GM18870 (cell line): Measurements from ENCODE around the gene GUK1.
"Not testable (repeated sequence)": the region's sequence is repeated elsewhere in the genome, so short reads cannot be mapped to it uniquely, and the experiment has no call there.

Experiments
- ATAC-seq: cut with Tn5 transposase; IDR thresholded peaks from one replicate; pipeline ENCODE4 v1.9.1; 2021; ENCODE audit warnings: moderate library complexity; ENCODE audit not compliant: unreplicated experiment

Gene GUK1

DNA sequence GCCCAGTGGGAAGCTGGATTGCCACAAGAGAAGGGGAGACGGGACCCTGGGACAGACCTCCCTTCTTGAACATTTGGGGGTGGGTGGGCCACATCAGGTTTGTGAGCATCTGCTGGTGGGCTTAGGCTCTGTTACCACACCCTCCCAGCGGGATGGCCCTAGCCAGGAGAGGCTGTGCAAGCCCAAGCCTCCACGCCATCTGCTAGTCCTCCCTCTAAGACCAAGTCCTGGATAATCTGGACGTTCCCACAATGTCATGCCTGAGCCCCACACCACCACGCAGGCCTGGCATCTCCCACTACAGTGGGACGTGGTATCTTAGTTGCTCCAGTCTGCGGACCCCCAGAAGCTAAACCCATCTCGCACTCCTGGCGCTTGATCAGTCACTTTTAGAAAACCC, 21.8 kb downstream of the GUK1 start:
- no peak for ATAC-seq

DNA sequence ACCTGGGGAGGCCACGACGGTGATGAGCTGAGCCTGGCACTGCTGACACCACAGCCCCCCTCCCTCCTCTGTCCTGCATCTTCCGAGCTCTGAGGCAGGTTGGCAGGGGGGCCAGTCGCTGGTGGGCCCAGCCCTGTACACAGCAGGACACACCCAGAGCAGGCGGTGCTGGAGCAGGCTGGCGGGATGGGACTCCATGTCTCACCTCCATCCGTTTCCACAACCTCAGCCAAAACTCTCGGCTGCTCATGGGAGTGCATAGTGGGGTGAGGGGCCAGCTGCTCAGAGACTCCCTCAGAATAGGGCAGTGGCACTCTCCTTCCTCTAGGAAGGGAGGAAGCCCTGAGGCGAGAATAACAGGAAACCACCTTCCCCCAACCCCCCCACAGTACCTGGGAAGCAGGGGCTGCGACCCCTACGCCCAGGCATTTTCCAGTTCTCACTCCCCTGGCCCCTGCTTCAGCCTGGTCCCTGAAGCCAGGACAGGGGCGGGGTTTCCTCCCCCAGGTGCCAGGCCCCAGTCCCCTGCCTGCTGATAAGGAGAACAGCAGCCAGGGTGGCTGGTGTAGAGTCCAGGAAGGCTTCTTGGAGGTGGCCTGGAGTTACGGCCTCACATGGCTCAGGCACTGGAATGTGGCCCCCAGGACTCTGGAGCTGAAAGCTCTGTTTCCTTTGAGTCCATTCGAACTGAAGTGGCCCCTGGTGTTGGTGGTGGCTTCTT, 22.4 kb downstream of the GUK1 start:
- no peak for ATAC-seq

DNA sequence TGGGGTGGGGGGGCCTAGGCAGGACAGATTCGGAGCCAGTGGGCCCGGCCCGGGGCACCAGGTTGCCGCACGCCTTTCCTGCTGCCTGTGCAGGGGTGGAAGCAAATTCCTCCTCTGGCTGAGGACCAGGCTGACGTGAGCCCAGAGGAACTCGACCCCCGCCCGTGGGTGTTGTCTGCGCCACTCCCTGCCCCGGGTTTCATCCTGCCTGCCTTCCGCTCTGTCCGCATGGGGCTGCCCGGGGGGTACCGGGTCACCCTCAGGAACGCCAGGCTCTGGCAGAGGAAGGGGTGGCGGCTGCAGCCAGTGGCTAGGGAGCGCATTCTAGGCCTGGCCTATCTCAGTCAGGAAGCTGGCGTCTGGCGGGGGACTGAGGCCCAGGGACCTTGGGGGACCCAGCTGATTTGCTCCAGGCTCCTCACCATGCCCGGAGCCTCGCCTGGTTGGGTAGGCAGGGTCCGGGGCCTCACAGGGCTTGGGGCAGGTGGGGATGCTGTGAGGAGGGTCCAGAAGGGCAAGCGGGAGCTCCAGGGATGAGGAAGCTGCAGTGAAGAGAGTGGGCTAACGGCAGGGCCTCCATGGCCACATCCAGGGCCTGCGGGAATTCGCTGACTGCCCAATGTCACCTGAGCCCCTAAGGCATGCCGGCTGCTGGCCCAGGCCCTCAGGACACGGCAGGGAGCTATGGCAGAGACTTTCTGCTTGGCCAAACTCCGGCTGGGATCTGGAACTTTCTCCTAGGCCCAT, 23.1 kb downstream of the GUK1 start:
- no peak for ATAC-seq

DNA sequence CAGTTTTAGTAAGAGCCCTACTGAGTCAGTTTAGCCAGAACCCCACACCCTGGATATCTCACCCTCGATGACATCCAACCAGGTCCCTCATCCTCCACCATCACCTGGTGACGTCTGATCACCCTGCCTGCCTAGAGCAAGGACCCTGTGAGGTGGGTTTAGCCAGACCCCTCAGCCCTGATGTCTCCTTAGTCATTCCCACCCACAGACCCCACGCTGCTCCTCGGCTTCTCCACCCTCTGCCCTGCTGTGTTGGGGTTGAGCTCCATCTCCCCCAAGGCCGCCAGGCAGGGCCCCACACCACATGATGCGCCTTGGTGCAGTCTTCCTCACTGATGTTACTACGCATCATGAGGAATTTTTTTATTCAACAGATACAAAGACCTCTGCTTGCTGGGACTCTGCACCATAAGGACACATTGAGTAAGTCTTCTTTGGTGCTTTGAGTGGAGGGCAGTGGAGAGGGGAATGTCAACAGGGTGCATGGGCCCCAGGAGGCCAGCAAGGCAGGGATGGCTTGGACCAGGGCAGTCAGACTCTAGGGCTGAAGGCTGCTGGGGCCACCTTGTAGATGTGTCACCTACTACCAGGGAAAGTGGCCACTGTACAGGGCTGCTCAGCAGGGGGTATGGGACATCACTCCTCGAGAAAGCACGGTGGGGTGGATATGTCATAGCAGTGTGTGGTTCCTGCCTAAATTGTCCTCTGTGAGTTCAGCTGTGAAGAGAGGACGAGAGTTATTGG, 23.9 kb downstream of the GUK1 start:
- no peak for ATAC-seq

DNA sequence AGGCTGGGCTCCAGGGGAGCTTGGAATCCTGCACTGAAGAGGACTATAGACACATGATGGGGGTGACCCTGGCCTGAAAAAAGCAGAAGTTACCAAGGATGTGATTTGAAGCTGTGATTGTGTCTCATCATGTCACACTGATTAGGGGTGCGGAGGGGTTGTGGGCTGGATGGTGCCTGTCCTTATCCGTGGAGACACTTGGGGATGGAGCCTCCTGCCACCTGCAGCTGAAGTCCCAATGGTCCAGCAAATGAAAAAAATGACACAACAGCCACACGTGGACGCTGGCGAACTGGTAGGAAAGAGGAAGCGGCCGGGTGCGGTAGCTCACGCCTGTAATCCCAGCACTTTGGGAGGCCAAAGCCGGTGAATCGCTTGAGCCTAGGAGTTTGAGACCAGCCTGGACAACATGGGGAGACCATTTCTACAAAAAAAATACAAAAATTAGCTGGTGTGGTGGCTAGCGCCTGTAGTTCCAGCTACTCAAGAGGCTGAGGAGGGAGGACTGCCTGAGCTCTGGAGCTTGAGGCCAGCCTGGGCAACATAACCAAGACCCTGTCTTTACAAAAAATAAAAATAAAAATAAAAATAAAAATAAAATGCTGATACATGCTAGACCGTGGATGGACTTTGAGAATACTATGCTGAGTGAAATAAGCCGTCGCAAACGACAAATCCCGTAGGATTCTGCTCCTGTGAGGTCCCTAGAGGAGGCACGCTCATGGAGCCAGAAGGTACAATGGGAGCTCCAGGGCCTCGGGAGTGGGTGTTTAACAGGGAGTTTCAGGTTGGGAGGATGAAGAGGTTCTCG, 24.7 kb downstream of the GUK1 start:
- ATAC-seq = no peak

DNA sequence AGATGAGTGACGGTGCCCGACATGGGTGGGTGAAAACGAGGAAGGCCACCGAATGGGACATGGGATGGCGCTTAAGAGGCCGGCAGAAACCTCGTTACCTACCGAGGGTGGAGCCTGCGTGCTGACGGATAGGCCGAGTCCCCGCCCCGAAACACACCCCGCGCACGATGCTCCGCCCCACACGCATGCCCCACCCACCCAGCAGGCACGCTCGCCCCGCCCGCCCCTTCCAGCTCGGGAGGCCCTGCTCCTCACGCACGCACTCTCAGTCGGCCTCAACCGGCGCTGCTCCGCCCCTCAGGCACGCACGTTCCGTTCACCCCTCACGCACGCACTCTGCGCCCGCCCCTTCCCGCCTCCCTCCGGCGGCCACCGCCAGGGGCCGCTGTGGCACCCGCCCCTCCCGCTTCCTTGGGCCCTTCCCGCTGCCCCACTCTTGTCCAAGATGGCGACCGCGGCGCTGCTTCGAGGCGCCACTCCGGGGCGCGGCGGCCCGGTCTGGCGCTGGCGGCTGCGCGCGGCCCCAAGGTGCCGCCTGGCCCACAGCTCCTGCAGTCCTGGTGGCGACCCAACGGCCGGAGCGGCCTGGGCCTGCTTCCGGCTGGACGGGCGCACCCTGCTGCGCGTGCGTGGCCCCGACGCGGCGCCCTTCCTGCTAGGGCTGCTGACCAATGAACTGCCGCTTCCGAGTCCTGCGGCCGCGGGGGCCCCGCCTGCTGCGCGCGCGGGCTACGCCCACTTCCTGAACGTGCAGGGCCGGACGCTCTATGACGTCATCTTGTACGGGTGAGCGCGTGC, 25.5 kb downstream of the GUK1 start, which contains the start of gene IBA57:
Gene IBA57, plus strand, starts transcription at position 433 of the 798 bp plus-strand sequence. Its CDS starts 13 bp downstream, at position 446.
- ATAC-seq = peak; percentile 74

DNA sequence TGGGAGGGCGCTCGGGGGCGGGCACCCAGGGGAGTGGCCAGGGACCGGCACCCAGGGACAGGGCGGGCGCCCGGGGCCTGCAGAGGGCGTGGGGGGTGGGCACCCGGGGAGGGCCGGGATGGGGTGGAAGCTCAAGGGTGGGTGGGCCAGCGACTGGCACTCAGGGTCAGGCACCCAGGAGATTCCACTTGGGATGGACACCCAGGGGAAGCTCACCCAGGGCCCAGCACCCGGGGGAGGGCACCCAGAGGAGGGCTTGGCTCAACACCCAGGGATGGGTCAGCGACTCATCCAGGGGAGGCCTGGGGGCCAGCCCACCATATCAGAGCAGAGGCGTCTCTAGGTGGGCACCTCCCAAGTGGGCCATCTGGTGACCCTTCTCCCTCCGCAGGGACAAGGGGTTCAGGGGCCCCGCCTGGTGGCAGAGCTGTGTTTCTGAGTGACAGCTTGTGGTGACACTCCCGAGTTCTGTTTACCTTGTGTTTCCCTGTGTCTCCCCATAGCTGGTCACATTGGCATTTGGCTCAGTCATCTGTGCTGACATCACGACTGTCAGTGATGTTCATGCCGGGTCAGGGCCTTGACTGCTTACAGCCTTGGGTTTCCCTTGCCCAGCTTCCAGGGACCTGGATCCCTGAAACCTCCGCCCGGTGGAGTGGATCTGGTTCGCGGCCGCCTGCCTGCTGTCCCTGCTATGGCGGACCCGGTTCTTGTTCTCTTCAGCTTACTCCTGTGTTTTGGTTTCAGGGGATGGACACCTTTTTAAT, 26.3 kb downstream of the GUK1 start:
- peak; percentile 26 for ATAC-seq

DNA sequence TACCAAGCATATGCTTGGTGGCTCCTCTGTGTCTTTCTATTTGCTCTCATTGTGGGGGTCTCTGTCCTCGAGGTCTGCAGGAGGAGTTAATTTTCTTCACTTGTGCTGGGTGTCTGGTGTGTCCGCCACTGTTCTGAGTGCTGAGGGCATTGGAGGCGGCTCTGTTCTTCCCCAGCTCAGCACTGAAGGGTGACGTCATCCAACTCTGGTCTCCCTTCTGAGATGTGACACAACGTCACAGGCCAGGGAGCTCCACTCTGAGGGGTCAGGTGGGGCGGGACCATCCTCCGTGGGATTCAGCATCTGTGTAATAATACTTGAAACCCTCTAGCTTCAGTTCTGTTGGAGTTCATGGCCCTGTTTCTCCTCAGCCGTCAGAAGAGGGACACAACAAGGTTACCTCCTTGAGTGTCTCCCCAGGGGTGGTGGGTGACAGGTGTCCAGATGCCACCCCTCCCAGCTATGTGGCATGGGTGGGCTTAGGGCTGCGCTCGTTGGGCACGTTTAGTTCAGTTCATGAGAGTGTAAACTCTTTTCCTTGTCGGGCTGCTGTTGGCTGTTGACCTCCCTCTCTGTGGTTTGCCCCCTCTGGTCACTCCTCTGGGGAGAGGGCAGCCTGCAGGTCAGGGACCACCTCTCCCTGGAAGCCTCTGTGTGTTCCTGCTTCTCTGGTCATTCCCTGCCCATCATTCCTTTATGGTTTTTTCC, 28.6 kb downstream of the GUK1 start:
- ATAC-seq = no peak

DNA sequence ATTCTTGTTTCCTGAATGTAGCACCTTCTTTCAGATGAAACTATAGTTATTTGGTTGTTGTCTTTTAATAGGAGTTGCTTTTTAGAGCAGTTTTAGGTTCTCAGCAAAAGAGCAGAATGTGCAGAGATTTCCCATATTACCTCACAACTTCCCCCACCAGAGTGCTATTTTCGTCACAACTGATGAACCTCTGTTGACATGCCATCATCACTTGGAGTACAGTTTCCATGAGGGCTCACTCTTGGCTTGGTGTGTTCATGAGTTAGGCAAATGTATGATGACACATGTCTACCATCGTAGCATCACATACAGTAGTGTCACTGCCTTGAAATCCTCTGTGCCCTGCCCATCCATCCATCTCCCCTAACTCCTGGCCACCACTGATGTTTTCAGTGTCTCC, 29.3 kb downstream of the GUK1 start:
- no peak for ATAC-seq

DNA sequence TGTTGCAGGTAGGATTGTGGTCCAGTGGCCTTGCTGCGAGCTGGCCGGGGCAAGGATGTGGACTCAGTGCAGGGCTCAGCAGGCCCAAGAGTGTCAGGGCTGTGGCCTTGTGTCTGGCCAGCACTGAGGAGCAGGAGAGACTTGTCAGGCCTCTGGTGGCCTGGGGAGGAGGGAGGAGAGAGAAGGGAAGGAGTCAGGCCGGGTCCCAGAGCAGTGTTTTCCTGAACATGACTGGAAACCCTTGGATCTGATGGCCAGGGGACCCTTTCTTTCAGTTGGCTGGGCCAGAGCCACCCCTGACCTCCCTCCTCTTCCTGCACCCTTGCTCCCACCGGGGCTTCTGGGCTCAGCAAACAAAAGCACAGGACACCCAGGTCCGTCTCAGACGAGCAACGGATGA, 30.6 kb downstream of the GUK1 start:
- ATAC-seq = no peak

DNA sequence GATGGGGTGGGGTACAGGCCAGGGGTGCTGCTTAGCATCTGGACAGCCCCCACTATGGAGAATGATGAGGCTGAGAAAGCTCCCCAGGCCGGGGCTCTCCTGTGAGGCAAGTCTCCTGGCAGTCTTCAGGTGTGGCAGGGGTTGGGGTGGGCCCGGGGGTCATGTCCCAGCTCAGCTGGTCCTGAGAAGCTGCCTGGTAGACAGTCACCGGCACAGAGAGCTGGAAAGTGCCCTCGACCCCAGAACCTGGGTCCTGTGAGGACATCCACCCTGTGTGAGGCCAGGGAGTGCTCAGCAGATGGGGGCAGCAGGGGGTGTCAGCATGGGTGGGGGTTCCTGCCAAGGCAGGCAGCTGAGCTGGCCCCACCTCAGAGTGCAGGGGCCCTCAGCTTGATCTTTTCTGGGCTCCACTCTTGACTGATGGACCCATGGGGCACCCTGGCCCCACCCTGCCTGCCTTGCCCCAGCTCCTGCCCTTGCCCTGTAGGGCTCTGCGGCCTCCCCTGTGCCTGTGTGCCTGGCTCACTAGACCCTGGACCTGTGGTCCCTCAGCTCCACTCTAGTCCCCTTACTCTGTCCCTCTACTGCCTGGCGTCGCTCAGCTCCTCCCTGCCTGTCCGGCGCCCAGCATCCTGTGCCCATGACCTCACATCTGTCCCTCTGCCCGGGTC, 31.3 kb downstream of the GUK1 start:
- no peak for ATAC-seq

DNA sequence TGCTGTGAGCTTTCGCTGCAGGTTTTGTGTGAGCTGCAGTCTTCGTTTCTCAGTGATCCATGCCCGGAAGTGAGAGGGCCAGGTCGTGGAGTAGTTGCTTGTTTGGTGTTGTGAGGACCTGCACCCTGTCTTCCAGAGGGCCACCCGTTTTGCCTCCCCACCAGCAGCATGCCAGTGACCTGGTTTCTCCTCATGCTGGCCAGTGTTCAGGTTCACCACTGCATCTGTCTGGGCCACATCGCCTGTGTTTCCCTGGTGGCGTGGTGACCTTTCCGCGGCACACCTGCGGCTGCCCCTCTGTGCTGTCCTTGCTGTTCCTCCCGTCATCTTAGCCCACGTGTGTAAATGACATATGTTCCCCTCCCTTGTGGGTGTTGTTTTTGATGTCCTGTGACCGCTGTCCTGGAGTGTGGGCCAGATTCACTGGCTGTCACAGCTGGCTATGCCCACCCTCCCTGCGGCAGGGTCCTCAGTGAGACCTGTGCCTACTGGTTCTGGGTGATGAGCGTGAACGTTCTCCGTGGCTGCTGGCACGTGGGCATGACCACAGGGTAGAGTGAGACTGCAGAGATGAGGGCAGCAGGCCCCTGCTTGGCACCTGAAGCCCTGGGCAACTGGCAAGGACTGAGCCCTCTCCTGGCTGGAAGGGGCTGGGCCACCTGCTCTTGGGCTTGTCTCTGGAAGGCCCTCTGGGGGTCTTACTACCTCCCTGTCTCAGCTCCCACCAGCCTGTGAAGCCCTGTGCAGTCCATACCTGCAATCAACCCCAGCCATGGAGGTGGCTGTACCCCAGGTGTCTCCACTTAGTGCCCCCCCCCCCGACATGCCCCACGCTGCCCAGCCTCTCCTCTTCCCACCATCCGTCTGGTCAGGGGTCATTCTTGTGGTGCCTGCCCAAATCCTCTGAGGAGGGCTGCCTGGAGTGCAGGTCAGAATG, 32.8 kb downstream of the GUK1 start:
- no peak for ATAC-seq

DNA sequence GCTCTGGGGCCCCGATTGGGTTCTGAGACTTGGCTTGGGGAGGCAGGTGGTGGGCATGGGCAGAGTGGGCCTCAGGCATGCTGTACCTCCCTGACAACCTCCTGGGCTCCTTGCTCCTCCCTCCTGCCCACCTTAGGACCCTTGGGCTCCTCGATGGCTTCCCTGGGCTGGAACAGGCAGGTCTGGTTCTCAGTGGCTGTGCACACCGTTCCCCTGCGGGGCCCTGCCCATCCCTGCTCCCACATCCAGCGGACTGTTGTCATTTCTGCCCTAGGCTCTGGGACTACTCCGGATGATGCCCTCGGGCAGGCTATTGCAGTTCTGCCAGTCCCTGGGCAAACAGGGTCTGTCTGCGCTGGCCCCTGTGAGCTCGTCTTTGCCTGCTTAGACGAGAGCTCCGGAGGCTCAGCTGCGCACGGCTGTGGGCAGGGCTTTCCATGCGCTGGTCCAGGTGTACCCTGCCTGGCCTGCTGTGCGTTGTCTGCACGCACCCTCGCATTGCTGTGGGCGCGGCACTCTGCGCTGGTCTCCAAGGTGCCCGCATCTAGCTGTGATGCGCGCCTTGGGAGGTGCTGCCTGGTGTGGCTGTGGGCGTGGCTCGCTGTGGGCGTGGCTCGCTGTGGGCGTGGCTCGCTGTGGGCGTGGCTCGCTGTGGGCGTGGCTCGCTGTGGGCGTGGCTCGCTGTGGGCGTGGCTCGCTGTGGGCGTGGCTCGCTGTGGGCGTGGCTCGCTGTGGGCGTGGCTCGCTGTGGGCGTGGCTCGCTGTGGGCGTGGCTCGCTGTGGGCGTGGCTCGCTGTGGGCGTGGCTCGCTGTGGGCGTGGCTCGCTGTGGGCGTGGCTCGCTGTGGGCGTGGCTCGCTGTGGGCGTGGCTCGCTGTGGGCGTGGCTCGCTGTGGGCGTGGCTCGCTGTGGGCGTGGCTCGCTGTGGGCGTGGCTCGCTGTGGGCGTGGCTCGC, 33.7 kb downstream of the GUK1 start:
- ATAC-seq = not testable (repeated sequence)

DNA sequence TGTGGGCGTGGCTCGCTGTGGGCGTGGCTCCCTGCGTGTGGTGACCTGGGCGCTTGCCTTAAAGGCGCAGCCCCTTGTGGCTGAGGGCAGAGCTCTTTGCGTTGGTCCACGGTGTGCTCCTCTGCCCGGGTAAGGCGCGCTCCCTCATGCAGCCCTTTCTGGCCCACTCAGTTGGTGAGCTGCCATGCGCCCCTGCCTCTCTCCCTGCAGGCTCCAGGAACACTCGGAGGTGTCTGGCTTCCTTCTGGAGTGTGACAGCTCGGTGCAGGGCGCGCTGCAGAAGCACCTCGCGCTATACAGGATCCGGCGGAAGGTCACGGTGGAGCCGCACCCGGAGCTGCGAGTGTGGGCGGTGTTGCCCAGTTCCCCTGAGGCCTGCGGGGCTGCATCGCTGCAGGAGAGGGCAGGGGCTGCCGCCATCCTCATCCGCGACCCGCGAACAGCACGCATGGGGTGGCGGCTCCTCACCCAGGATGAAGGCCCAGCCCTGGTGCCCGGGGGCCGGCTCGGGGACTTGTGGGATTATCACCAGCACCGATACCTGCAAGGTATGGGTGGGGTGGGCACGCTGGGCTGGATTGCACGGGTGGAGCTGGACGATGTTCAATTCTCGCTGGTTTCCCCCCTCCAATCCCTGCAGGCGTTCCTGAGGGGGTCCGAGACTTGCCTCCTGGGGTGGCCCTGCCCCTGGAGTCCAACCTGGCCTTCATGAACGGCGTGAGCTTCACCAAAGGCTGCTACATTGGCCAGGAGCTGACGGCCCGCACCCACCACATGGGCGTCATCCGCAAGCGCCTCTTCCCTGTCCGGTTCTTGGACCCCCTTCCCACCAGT, 34.6 kb downstream of the GUK1 start:
- ATAC-seq = no peak
